GM23338 (cell line): ENCODE data around the gene TM9SF2. TPM values are rescaled to one million over a fixed set of nuclear protein-coding genes. Genes with fewer than 3 reads are reported as not detected.

Source experiments
- ATAC-seq: fragments of 200-7000 bp; cut with Tn5 transposase; 3 replicates; pipeline ENCODE4 v1.9.1; 2020
- DNase-seq: peaks from one replicate; pipeline ENCODE4 v3.0.0-alpha.2; 2015; ENCODE audit warnings: low spot score
- H2AFZ ChIP-seq: fragments of 200-600 bp; sonication (generic); 2 replicates; pipeline ENCODE4 v1.8.0; 2016; ENCODE audit warnings: antibody characterized with exemption, mild to moderate bottlenecking, moderate library complexity
- H3F3A ChIP-seq: fragments of 200-600 bp; sonication (generic); replicated peaks from 2 replicates; pipeline ENCODE4 v1.8.0; 2017; ENCODE audit warnings: antibody characterized with exemption, mixed run types, low read depth
- H3K27ac ChIP-seq: fragments of 200-600 bp; sonication (generic); 2 replicates; pipeline ENCODE4 v1.6.1; 2016; ENCODE audit warnings: low read depth
- H3K27me3 ChIP-seq: fragments of 200-600 bp; sonication (generic); 2 replicates; pipeline ENCODE4 v1.8.0; 2016; ENCODE audit warnings: mild to moderate bottlenecking, mixed run types, moderate library complexity; ENCODE audit not compliant: insufficient read depth
- H3K36me3 ChIP-seq: fragments of 200-600 bp; sonication (generic); 2 replicates; pipeline ENCODE4 v1.8.0; 2016; ENCODE audit warnings: mild to moderate bottlenecking; ENCODE audit not compliant: insufficient read depth
- H3K4me1 ChIP-seq: fragments of 200-600 bp; sonication (generic); 2 replicates; pipeline ENCODE4 v1.8.0; 2016; ENCODE audit warnings: mild to moderate bottlenecking, moderate library complexity; ENCODE audit not compliant: insufficient read depth
- H3K4me2 ChIP-seq: fragments of 200-600 bp; sonication (generic); 2 replicates; pipeline ENCODE4 v1.7.1; 2017; ENCODE audit warnings: mixed run types
- H3K4me3 ChIP-seq: fragments of 200-600 bp; sonication (generic); 2 replicates; pipeline ENCODE4 v1.6.1; 2016; ENCODE audit warnings: mixed run types
- H3K79me2 ChIP-seq: fragments of 200-600 bp; sonication (generic); replicated peaks from 2 replicates; pipeline ENCODE4 v1.8.0; 2017; ENCODE audit warnings: mild to moderate bottlenecking; ENCODE audit not compliant: insufficient read depth
- H3K9me2 ChIP-seq: fragments of 200-600 bp; sonication (generic); 2 replicates; pipeline ENCODE4 v1.8.0; 2017; ENCODE audit not compliant: insufficient read depth
- H4K20me1 ChIP-seq: fragments of 200-600 bp; sonication (generic); replicated peaks from 2 replicates; pipeline ENCODE4 v1.8.0; 2017; ENCODE audit warnings: mild to moderate bottlenecking; ENCODE audit not compliant: insufficient read depth
- H3K27ac Mint-ChIP-seq: 2 replicates; pipeline ENCODE4 v1.8.0; 2020; ENCODE audit warnings: inconsistent platforms, mild to moderate bottlenecking, moderate library complexity, mixed read lengths
- H3K27me3 Mint-ChIP-seq: 3 replicates; pipeline ENCODE4 v1.8.0; 2022; ENCODE audit warnings: low read depth, mild to moderate bottlenecking, moderate library complexity, mixed read lengths, inconsistent platforms; ENCODE audit not compliant: insufficient read depth, poor library complexity
- H3K36me3 Mint-ChIP-seq: 3 replicates; pipeline ENCODE4 v1.8.0; 2021; ENCODE audit warnings: low read depth, mild to moderate bottlenecking, inconsistent platforms, moderate library complexity, mixed read lengths
- H3K4me1 Mint-ChIP-seq: 3 replicates; pipeline ENCODE4 v1.8.0; 2020; ENCODE audit warnings: mild to moderate bottlenecking, inconsistent platforms, mixed read lengths
- H3K4me3 Mint-ChIP-seq: 3 replicates; pipeline ENCODE4 v1.8.0; 2021; ENCODE audit warnings: moderate library complexity, mild to moderate bottlenecking, inconsistent platforms, mixed read lengths
- H3K9me3 Mint-ChIP-seq: 3 replicates; pipeline ENCODE4 v1.8.0; 2020; ENCODE audit warnings: moderate library complexity, mild to moderate bottlenecking, inconsistent platforms, mixed read lengths
- CREB1 ChIP-seq: fragments of 250-450 bp; sonication (Bioruptor Pico); IDR thresholded peaks from 2 replicates; pipeline ENCODE4 v1.5.0; 2020; ENCODE audit warnings: low read depth, mild to moderate bottlenecking, moderate library complexity
- EZH2 ChIP-seq: fragments of 200-600 bp; sonication (generic); IDR thresholded peaks from one replicate; pipeline ENCODE4 v1.8.0; 2017; ENCODE audit warnings: antibody characterized with exemption, mild to moderate bottlenecking, low read depth; ENCODE audit not compliant: unreplicated experiment
- EZH2phosphoT487 ChIP-seq: fragments of 200-600 bp; sonication (generic); IDR thresholded peaks from one replicate; pipeline ENCODE4 v1.8.1; 2018; ENCODE audit warnings: antibody characterized with exemption; ENCODE audit not compliant: unreplicated experiment
- JUNB ChIP-seq: IDR thresholded peaks from one replicate; pipeline ENCODE4 v1.6.1; 2016; ENCODE audit warnings: antibody characterized with exemption; ENCODE audit not compliant: unreplicated experiment
- NANOG ChIP-seq: IDR thresholded peaks from 2 replicates; pipeline ENCODE4 v1.6.1; 2016; ENCODE audit warnings: antibody characterized with exemption, borderline replicate concordance
- POLR2AphosphoS5 ChIP-seq: IDR thresholded peaks from 2 replicates; pipeline ENCODE4 v1.6.1; 2016; ENCODE audit warnings: antibody characterized with exemption, low read depth
- STAT1 ChIP-seq: IDR thresholded peaks from one replicate; pipeline ENCODE4 v1.6.1; 2016; ENCODE audit warnings: antibody characterized with exemption; ENCODE audit not compliant: unreplicated experiment
- ZNF114 ChIP-seq: fragments of 250-450 bp; sonication (Bioruptor Pico); IDR thresholded peaks from 2 replicates; pipeline ENCODE4 v1.5.0; 2020; ENCODE audit warnings: mild to moderate bottlenecking, moderate library complexity
- ZNF331 ChIP-seq: fragments of 250-450 bp; sonication (Bioruptor Pico); IDR thresholded peaks from 2 replicates; pipeline ENCODE4 v1.5.0; 2020; ENCODE audit warnings: low read depth, mild to moderate bottlenecking, moderate library complexity
- polyA plus RNA-seq: library from polyadenylated mRNA; unstranded; fragments of >200 nt; fragmentation: Nextera tagmentation; extraction: Ambion mirVana; gene quantifications from 2 replicates; pipeline ENCODE4 v1.2.1, GENCODE V29; 2016
- total RNA-seq: library from RNA; depleted of rRNA; stranded (reverse); fragments of >200 nt; shearing (Covaris generic); gene quantifications from 2 replicates; pipeline ENCODE4 v1.2.3, GENCODE V29; 2014
- TF ChIP-seq, protein P1 (sequence below): IDR thresholded peaks from one replicate; pipeline ENCODE4 v1.6.1; 2018; ENCODE audit warnings: antibody characterized with exemption; ENCODE audit not compliant: unreplicated experiment
- TF ChIP-seq, protein P2 (sequence below), 2 experiments: fragments of 200-600 bp in 1 of 2; sonication (generic) in 1 of 2; conservative IDR thresholded peaks; 2 replicates each; pipeline versions ENCODE4 v1.5.1 to v1.6.1; 2016 to 2017; ENCODE audit warnings: antibody characterized with exemption in 2 of 2, low read depth in 2 of 2, mild to moderate bottlenecking in 2 of 2, moderate library complexity in 1 of 2
- TF ChIP-seq, protein P3 (sequence below): IDR thresholded peaks from 2 replicates; pipeline ENCODE4 v1.6.1; 2016; ENCODE audit warnings: antibody characterized with exemption

Gene TM9SF2
- total and polyA plus RNA-seq, 2 experiments from 2014 or later = 50.5 to 115 TPM

DNA sequence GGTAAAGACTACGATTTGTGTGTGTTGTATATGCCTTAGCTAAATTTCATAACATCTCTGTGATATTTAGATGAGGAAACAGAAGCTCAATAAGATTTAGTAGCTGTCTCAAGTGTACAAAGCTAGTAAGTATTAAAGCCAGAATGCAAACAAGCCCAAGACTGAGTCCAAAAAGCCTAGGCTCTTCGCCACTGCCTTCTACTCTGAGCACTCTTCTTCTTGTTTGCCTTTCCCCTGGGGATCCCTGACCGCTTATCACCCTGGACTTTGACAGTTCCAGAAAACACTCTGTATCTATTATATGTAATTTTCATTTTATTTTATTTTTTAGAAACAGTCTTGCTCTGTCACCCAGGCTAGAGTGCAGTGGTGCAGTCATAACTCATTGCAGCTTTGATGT lies 5.8 kb downstream of the TM9SF2 start (continued):
- TF ChIP-seq, protein P1, sequence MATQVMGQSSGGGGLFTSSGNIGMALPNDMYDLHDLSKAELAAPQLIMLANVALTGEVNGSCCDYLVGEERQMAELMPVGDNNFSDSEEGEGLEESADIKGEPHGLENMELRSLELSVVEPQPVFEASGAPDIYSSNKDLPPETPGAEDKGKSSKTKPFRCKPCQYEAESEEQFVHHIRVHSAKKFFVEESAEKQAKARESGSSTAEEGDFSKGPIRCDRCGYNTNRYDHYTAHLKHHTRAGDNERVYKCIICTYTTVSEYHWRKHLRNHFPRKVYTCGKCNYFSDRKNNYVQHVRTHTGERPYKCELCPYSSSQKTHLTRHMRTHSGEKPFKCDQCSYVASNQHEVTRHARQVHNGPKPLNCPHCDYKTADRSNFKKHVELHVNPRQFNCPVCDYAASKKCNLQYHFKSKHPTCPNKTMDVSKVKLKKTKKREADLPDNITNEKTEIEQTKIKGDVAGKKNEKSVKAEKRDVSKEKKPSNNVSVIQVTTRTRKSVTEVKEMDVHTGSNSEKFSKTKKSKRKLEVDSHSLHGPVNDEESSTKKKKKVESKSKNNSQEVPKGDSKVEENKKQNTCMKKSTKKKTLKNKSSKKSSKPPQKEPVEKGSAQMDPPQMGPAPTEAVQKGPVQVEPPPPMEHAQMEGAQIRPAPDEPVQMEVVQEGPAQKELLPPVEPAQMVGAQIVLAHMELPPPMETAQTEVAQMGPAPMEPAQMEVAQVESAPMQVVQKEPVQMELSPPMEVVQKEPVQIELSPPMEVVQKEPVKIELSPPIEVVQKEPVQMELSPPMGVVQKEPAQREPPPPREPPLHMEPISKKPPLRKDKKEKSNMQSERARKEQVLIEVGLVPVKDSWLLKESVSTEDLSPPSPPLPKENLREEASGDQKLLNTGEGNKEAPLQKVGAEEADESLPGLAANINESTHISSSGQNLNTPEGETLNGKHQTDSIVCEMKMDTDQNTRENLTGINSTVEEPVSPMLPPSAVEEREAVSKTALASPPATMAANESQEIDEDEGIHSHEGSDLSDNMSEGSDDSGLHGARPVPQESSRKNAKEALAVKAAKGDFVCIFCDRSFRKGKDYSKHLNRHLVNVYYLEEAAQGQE = no peak
- TF ChIP-seq, protein P2, sequence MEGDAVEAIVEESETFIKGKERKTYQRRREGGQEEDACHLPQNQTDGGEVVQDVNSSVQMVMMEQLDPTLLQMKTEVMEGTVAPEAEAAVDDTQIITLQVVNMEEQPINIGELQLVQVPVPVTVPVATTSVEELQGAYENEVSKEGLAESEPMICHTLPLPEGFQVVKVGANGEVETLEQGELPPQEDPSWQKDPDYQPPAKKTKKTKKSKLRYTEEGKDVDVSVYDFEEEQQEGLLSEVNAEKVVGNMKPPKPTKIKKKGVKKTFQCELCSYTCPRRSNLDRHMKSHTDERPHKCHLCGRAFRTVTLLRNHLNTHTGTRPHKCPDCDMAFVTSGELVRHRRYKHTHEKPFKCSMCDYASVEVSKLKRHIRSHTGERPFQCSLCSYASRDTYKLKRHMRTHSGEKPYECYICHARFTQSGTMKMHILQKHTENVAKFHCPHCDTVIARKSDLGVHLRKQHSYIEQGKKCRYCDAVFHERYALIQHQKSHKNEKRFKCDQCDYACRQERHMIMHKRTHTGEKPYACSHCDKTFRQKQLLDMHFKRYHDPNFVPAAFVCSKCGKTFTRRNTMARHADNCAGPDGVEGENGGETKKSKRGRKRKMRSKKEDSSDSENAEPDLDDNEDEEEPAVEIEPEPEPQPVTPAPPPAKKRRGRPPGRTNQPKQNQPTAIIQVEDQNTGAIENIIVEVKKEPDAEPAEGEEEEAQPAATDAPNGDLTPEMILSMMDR (conservative IDR thresholded peaks at IDR 0.05; ENCODE audit: low read depth in 2 of 2) = no peak
- TF ChIP-seq POLR2AphosphoS5 (no peak), ZNF114 (CRISPR knock-in tag) (no peak), EZH2phosphoT487 (no peak), CREB1 (CRISPR knock-in tag) (no peak), EZH2 (no peak)

DNA sequence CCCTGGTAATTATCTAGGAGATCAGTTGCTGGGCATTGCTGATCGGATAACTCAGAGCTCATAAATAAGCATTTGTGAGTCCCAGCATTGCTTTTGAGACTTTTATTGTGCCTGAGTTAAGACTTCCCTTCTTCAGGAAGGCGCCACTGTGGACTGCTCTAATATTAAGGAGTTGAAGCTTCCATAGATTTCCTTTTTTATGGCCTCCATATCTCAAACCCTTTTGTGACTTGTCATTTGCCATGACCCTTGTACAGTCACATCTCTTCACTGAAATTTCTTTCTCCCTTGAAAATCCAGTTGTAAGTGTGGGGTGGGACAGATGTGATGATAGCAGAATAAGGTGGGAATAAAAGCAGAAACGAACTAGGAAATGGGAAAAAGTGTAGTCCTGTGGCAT lies 6.3 kb downstream of the TM9SF2 start:
- peaks cover 7% of the 10 kb centered on the region for H3K36me3 ChIP-seq
- no peak overlapping the region for H3K4me3 Mint-ChIP-seq
- ATAC-seq = no peak
- peaks cover 45% of the 10 kb centered on the region for H3K36me3 Mint-ChIP-seq
- H3K9me3 Mint-ChIP-seq = peaks cover 30% of the 10 kb centered on the region
- no peak overlapping the region for H3K27ac ChIP-seq
- no peak overlapping the region for H3K27ac Mint-ChIP-seq
- no peak overlapping the region for H3K4me2 ChIP-seq
- no peak for DNase-seq
- no peak overlapping the region for H3K4me3 ChIP-seq
- H4K20me1 ChIP-seq = peaks cover 23% of the 10 kb centered on the region
- H3F3A ChIP-seq = no peaks in the 10 kb centered on the region
- H3K79me2 ChIP-seq = peaks cover 100% of the 10 kb centered on the region
- peaks cover 3% of the 10 kb centered on the region; the same call in 1 of the 3 replicates for H3K4me1 Mint-ChIP-seq
- H3K4me1 ChIP-seq = peaks cover 10% of the 10 kb centered on the region
- no peaks in the 10 kb centered on the region for H3K27me3 ChIP-seq
- H2AFZ ChIP-seq = no peak overlapping the region
- no peaks in the 10 kb centered on the region for H3K27me3 Mint-ChIP-seq
- no peaks in the 10 kb centered on the region for H3K9me2 ChIP-seq
- TF ChIP-seq, protein P1 = no peak
- TF ChIP-seq STAT1 (no peak), EZH2 (no peak), JUNB (no peak), POLR2AphosphoS5 (no peak), ZNF331 (CRISPR knock-in tag) (no peak), CREB1 (CRISPR knock-in tag) (no peak), NANOG (no peak), ZNF114 (CRISPR knock-in tag) (no peak)
- TF ChIP-seq, protein P3, sequence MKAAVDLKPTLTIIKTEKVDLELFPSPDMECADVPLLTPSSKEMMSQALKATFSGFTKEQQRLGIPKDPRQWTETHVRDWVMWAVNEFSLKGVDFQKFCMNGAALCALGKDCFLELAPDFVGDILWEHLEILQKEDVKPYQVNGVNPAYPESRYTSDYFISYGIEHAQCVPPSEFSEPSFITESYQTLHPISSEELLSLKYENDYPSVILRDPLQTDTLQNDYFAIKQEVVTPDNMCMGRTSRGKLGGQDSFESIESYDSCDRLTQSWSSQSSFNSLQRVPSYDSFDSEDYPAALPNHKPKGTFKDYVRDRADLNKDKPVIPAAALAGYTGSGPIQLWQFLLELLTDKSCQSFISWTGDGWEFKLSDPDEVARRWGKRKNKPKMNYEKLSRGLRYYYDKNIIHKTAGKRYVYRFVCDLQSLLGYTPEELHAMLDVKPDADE = no peak
- TF ChIP-seq, protein P2 (conservative IDR thresholded peaks at IDR 0.05; ENCODE audit: low read depth in 2 of 2) = no peak
